Daoy (cell line): ENCODE measurements around the gene KIF5C. TPM values are rescaled to one million over a fixed set of nuclear protein-coding genes. Genes with fewer than 3 reads are reported as not detected.
"Not testable (repeated sequence)": the region's sequence is repeated elsewhere in the genome, so short reads cannot be mapped to it uniquely, and the experiment has no call there.

Experiments
- DNase-seq: peaks from one replicate; pipeline ENCODE4 v3.0.0-alpha.2; 2015; ENCODE audit warnings: low read depth
- total RNA-seq: library from RNA; depleted of rRNA; stranded (reverse); fragments of >200 nt; shearing (Covaris generic); gene quantifications from 2 replicates; pipeline ENCODE4 v1.2.3, GENCODE V29; 2014

Gene KIF5C
- total RNA-seq, 1 experiment from 2014 or later = 5.1 TPM

- no peak for DNase-seq
These were observed 90.8 kb downstream of the KIF5C start for GRCh38 chr2:148965623-148966437.

GRCh38 chr2:148966438-148966758, 91.4 kb downstream of the KIF5C start:
- no peak for DNase-seq

- DNase-seq = no peak
These were observed 92.0 kb downstream of the KIF5C start for GRCh38 chr2:148967056-148967455.

GRCh38 chr2:148967578-148967977, 92.6 kb downstream of the KIF5C start:
- no peak for DNase-seq

- DNase-seq = no peak
These were observed 93.3 kb downstream of the KIF5C start for GRCh38 chr2:148968301-148968700.

GRCh38 chr2:148968776-148969319, 93.8 kb downstream of the KIF5C start:
- DNase-seq = no peak

- DNase-seq = no peak
These were observed 94.6 kb downstream of the KIF5C start for GRCh38 chr2:148969659-148970061.

- no peak for DNase-seq
These were observed 95.4 kb downstream of the KIF5C start for GRCh38 chr2:148970385-148970784.

- DNase-seq = no peak
These were observed 96.5 kb downstream of the KIF5C start for GRCh38 chr2:148971547-148971946.

- no peak for DNase-seq
These were observed 99.1 kb downstream of the KIF5C start for GRCh38 chr2:148974095-148974494.

- DNase-seq = no peak
These were observed 103.1 kb downstream of the KIF5C start for GRCh38 chr2:148978026-148978685.

- DNase-seq = no peak
These were observed 103.7 kb downstream of the KIF5C start for GRCh38 chr2:148978706-148979105.

GRCh38 chr2:148979164-148979918, 104.3 kb downstream of the KIF5C start:
- no peak for DNase-seq

GRCh38 chr2:148979919-148980277, 104.9 kb downstream of the KIF5C start:
- no peak for DNase-seq

- not testable (repeated sequence) for DNase-seq
These were observed 105.5 kb downstream of the KIF5C start for GRCh38 chr2:148980496-148980895.

- DNase-seq = no peak
These were observed 106.3 kb downstream of the KIF5C start for GRCh38 chr2:148981324-148981723.

GRCh38 chr2:148981781-148982180, 106.8 kb downstream of the KIF5C start:
- no peak for DNase-seq

- DNase-seq = no peak
These were observed 107.3 kb downstream of the KIF5C start for GRCh38 chr2:148982282-148982681.

GRCh38 chr2:148983896-148984295, 108.9 kb downstream of the KIF5C start:
- no peak for DNase-seq

- DNase-seq = no peak
These were observed 109.4 kb downstream of the KIF5C start for GRCh38 chr2:148984449-148984848.

GRCh38 chr2:148987286-148987685, 112.3 kb downstream of the KIF5C start:
- no peak for DNase-seq

GRCh38 chr2:148988337-148988736, 113.3 kb downstream of the KIF5C start:
- DNase-seq = no peak
